OCI-LY7 (cell line): ENCODE data around the gene SLC9A6. TPM values are rescaled to one million over a fixed set of nuclear protein-coding genes. Genes with fewer than 3 reads are reported as not detected.

ENCODE experiments used
- BruUV-seq: library from RNA; stranded (reverse); fragments of 400-500 nt; replicated peaks from 2 replicates; lab custom pipeline; 2021; lab: Mats Ljungman, UMichigan
- CTCF ChIA-PET: fragments of 300-600 bp; sonication (Branson Sonifier 250); formaldehyde crosslinking; loops from one replicate; lab custom pipeline; 2022; ENCODE audit warnings: antibody characterized with exemption; ENCODE audit not compliant: unreplicated experiment; lab: Charles Lee
- POLR2A ChIA-PET: fragments of 300-600 bp; sonication (Branson Sonifier 250); formaldehyde crosslinking; loops from one replicate; lab custom pipeline; 2022; ENCODE audit warnings: antibody characterized with exemption; lab: Charles Lee
- DNase-seq: peaks from one replicate; pipeline ENCODE4 v3.0.0-alpha.2; 2015; ENCODE audit warnings: low spot score
- H2AFZ ChIP-seq: fragments of 200-600 bp; sonication (generic), shearing (Covaris generic); 2 replicates; pipeline ENCODE4 v1.6.1; 2014; ENCODE audit warnings: mild to moderate bottlenecking, antibody characterized with exemption, low read length, moderate library complexity
- H3K27ac ChIP-seq: fragments of 200-600 bp; sonication (generic); 2 replicates; pipeline ENCODE4 v1.5.1; 2014; ENCODE audit warnings: mixed run types, low read depth, mild to moderate bottlenecking, moderate library complexity, low read length, inconsistent platforms; ENCODE audit not compliant: poor library complexity, severe bottlenecking
- H3K36me3 ChIP-seq: fragments of 200-600 bp; sonication (generic); 2 replicates; pipeline ENCODE4 v1.6.1; 2014; ENCODE audit warnings: mild to moderate bottlenecking, antibody characterized with exemption, low read length, moderate library complexity, mixed read lengths; ENCODE audit not compliant: insufficient read depth
- H3K4me1 ChIP-seq: fragments of 200-600 bp; sonication (generic); 2 replicates; pipeline ENCODE4 v1.5.1; 2014; ENCODE audit warnings: mild to moderate bottlenecking, low read length; ENCODE audit not compliant: insufficient read depth, poor library complexity, severe bottlenecking
- H3K4me2 ChIP-seq: fragments of 200-600 bp; sonication (generic); 2 replicates; pipeline ENCODE4 v1.6.1; 2014; ENCODE audit warnings: mild to moderate bottlenecking, low read length
- H3K4me3 ChIP-seq: fragments of 200-600 bp; sonication (generic); 2 replicates; pipeline ENCODE4 v1.5.1; 2014; ENCODE audit warnings: mild to moderate bottlenecking, low read depth, low read length; ENCODE audit not compliant: poor library complexity, severe bottlenecking
- H3K79me2 ChIP-seq: fragments of 200-600 bp; sonication (generic); 2 replicates; pipeline ENCODE4 v1.6.1; 2016; ENCODE audit warnings: low read depth, mild to moderate bottlenecking, low read length, moderate library complexity, mixed read lengths; ENCODE audit not compliant: insufficient read depth
- H3K9me2 ChIP-seq: fragments of 200-600 bp; sonication (generic); 2 replicates; pipeline ENCODE4 v1.6.1; 2016; ENCODE audit warnings: mild to moderate bottlenecking, low read length, mixed read lengths; ENCODE audit not compliant: insufficient read depth
- H3K9me3 ChIP-seq: fragments of 200-600 bp; sonication (generic); 2 replicates; pipeline ENCODE4 v1.6.1; 2014; ENCODE audit warnings: mild to moderate bottlenecking, mixed run types, low read length, mixed read lengths
- H4K20me1 ChIP-seq: fragments of 200-600 bp; sonication (generic); 2 replicates; pipeline ENCODE4 v1.6.1; 2014; ENCODE audit warnings: mild to moderate bottlenecking, antibody characterized with exemption, low read length, moderate library complexity, mixed read lengths; ENCODE audit not compliant: insufficient read depth
- CTCF ChIP-seq: fragments of 200-600 bp; sonication (generic); conservative IDR thresholded peaks from 2 replicates; pipeline ENCODE4 v1.5.1; 2014; ENCODE audit warnings: mild to moderate bottlenecking, antibody characterized with exemption, low read length, moderate library complexity, mixed read lengths
- EZH2phosphoT487 ChIP-seq: fragments of 200-600 bp; sonication (generic); IDR thresholded peaks from 2 replicates; pipeline ENCODE4 v1.6.1; 2018; ENCODE audit warnings: low read depth, borderline replicate concordance, mild to moderate bottlenecking, mixed run types, antibody characterized with exemption, low read length, moderate library complexity, mixed read lengths
- intact Hi-C: fragments of 100-400 bp; cut with micrococcal nuclease; formaldehyde crosslinking; loops from one replicate; pipeline ENCODE4 v1.10.0; 2022; ENCODE audit not compliant: unreplicated experiment
- total RNA-seq, 2 experiments: library from RNA; depleted of rRNA in 1 of 2; stranded (reverse); fragments of >200 nt in 1 of 2; shearing (Covaris generic) in 1 of 2; gene quantifications; 2 replicates each; pipeline ENCODE4 v1.2.3, GENCODE V29; 2014 to 2022

SLC9A6 gene
- total RNA-seq, 2 experiments from 2014 or later = 7.7 to 12.6 TPM

- no peak for DNase-seq
- POLR2A ChIA-PET = no interaction called here
- CTCF ChIA-PET = no interaction called here
Measured at GRCh38 chrX:136063340-136064079, 78.3 kb downstream of the SLC9A6 start.

GRCh38 chrX:136064661-136065043 is 79.4 kb downstream of the SLC9A6 start:
- Histone ChIP-seq H4K20me1 (no peaks in the 10 kb centered on the region), H3K4me1 (no peaks in the 10 kb centered on the region), H2AFZ (no peak overlapping the region), H3K9me2 (no peaks in the 10 kb centered on the region), H3K27ac (no peak overlapping the region), H3K36me3 (no peaks in the 10 kb centered on the region), H3K4me2 (no peak overlapping the region), H3K4me3 (no peak overlapping the region), H3K79me2 (no peaks in the 10 kb centered on the region), H3K9me3 (no peaks in the 10 kb centered on the region)
- ChIA-PET POLR2A (no interaction called here), CTCF (no interaction called here)
- no TSS peak for BruUV-seq
- TF ChIP-seq EZH2phosphoT487 (no peak), CTCF (no peak)
- intact Hi-C loops = no loop called here
- no peak for DNase-seq

More at GRCh38 chrX:136063340-136064079, 78.3 kb downstream of the SLC9A6 start:
- H2AFZ ChIP-seq = no peak overlapping the region
- H3K79me2 ChIP-seq = no peaks in the 10 kb centered on the region
- no peaks in the 10 kb centered on the region for H3K9me3 ChIP-seq
- no peak overlapping the region for H3K27ac ChIP-seq
- BruUV-seq = no TSS peak
- H3K4me2 ChIP-seq = no peak overlapping the region
- no peaks in the 10 kb centered on the region for H3K4me1 ChIP-seq
- no peak overlapping the region for H3K4me3 ChIP-seq
- H3K36me3 ChIP-seq = no peaks in the 10 kb centered on the region
- intact Hi-C loops = no loop called here
- TF ChIP-seq EZH2phosphoT487 (no peak), CTCF (no peak)
- H3K9me2 ChIP-seq = no peaks in the 10 kb centered on the region
- H4K20me1 ChIP-seq = no peaks in the 10 kb centered on the region

- no peak overlapping the region for H3K4me2 ChIP-seq
- H3K27ac ChIP-seq = no peak overlapping the region
- H3K4me3 ChIP-seq = no peak overlapping the region
- intact Hi-C loops = no loop called here
- TF ChIP-seq CTCF = no peak
- H3K9me2 ChIP-seq = no peaks in the 10 kb centered on the region
- no peak overlapping the region for H2AFZ ChIP-seq
- POLR2A ChIA-PET = no interaction called here
- no peaks in the 10 kb centered on the region for H3K9me3 ChIP-seq
- H4K20me1 ChIP-seq = no peaks in the 10 kb centered on the region
- no peaks in the 10 kb centered on the region for H3K36me3 ChIP-seq
- no peak for DNase-seq
- no peaks in the 10 kb centered on the region for H3K4me1 ChIP-seq
- CTCF ChIA-PET = no interaction called here
- no TSS peak for BruUV-seq
- H3K79me2 ChIP-seq = no peaks in the 10 kb centered on the region
Measured at GRCh38 chrX:136065044-136065671, 79.9 kb downstream of the SLC9A6 start.
